H1 (cell line): Measurements from ENCODE around the gene CA10.

Experiments
- CTCF ChIP-seq, 3 experiments: IDR thresholded peaks; 1 replicate in 2 of 3; 2 replicates in 1 of 3; pipeline versions ENCODE4 v1.5.1 to v1.6.1; 2011; ENCODE audit warnings: low read length in 3 of 3, mild to moderate bottlenecking in 3 of 3, inconsistent platforms in 2 of 3, low read depth in 1 of 3, moderate library complexity in 1 of 3; ENCODE audit not compliant: insufficient read depth in 1 of 3; ENCODE audit errors: control extremely low read depth in 1 of 3
- EZH2 ChIP-seq: fragments of 200-600 bp; sonication (generic); IDR thresholded peaks from 2 replicates; pipeline ENCODE4 v1.7.1; 2012; ENCODE audit warnings: low read depth, mild to moderate bottlenecking, moderate library complexity, low read length, inconsistent platforms; ENCODE audit not compliant: severe bottlenecking

- TF ChIP-seq CTCF (IDR thresholded peaks at IDR 0.05; ENCODE audit: control extremely low read depth in 1 of 3, insufficient read depth in 1 of 3, low read depth in 1 of 3, low read length in 3 of 3) (no peak), EZH2 (no peak)
Observed at GRCh38 chr17:51673070-51673469, 485.4 kb downstream of the CA10 start.
